Prostate gland (tissue), 2 donors: Measurements from ENCODE around the gene ATXN10.

ENCODE experiments used
- POLR2A ChIP-seq: fragments of 450-650 bp; IDR thresholded peaks from one replicate; pipeline ENCODE4 v1.6.1; 2016; ENCODE audit warnings: antibody characterized with exemption, mild to moderate bottlenecking
- TF ChIP-seq, protein P1 (sequence below), 4 experiments: fragments of 200-600 bp in 2 of 4; fragments of 450-650 bp in 2 of 4; sonication (generic) in 2 of 4; IDR thresholded peaks; 1 replicate in 3 of 4; 2 replicates in 1 of 4; pipeline ENCODE4 v1.5.1; 2016 to 2019; ENCODE audit warnings: antibody characterized with exemption in 4 of 4, mild to moderate bottlenecking in 2 of 4, moderate library complexity in 2 of 4

- TF ChIP-seq, protein P1, sequence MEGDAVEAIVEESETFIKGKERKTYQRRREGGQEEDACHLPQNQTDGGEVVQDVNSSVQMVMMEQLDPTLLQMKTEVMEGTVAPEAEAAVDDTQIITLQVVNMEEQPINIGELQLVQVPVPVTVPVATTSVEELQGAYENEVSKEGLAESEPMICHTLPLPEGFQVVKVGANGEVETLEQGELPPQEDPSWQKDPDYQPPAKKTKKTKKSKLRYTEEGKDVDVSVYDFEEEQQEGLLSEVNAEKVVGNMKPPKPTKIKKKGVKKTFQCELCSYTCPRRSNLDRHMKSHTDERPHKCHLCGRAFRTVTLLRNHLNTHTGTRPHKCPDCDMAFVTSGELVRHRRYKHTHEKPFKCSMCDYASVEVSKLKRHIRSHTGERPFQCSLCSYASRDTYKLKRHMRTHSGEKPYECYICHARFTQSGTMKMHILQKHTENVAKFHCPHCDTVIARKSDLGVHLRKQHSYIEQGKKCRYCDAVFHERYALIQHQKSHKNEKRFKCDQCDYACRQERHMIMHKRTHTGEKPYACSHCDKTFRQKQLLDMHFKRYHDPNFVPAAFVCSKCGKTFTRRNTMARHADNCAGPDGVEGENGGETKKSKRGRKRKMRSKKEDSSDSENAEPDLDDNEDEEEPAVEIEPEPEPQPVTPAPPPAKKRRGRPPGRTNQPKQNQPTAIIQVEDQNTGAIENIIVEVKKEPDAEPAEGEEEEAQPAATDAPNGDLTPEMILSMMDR (IDR thresholded peaks at IDR 0.05), result no peak
- no peak for TF ChIP-seq POLR2A
These were observed 31.3 kb downstream of the ATXN10 start for GRCh38 chr22:45702981-45703380.
